Heart left ventricle (tissue), 16 donors: ENCODE measurements around the gene TMEM253. TPM values are rescaled to one million over a fixed set of nuclear protein-coding genes. Genes with fewer than 3 reads are reported as not detected.

Experiments used
- ATAC-seq, 4 donors: fragments of 200-7000 bp; cut with Tn5 transposase; one replicate each; pipeline ENCODE4 v1.9.1; 2020 to 2022; ENCODE audit warnings: moderate library complexity in 4 of 4, mild to moderate bottlenecking in 3 of 4, moderate number of reproducible peaks in 1 of 4
- DNase-seq, 5 donors: peaks; one replicate each; pipeline ENCODE4 v3.0.0-alpha.2; 2020
- H3K27ac ChIP-seq, 12 donors: fragments of 200-600 bp; sonication (generic) in 4 of 12; one replicate each; pipeline versions ENCODE4 v1.5.0 to v1.8.0; 2016 to 2022; ENCODE audit warnings: mild to moderate bottlenecking in 2 of 12
- H3K27me3 ChIP-seq, 9 donors: fragments of 200-600 bp; sonication (generic) in 2 of 9; one replicate each; pipeline versions ENCODE4 v1.5.1 to v1.8.0; 2016 to 2022; ENCODE audit warnings: mild to moderate bottlenecking in 3 of 9
- H3K36me3 ChIP-seq, 9 donors: fragments of 200-600 bp; sonication (generic) in 2 of 9; one replicate each; pipeline versions ENCODE4 v1.5.0 to v1.8.0; 2018 to 2022; ENCODE audit warnings: mild to moderate bottlenecking in 2 of 9
- H3K4me1 ChIP-seq, 12 donors: fragments of 200-600 bp; sonication (generic) in 4 of 12; one replicate each; pipeline versions ENCODE4 v1.5.0 to v1.8.0; 2016 to 2022; ENCODE audit warnings: mild to moderate bottlenecking in 3 of 12
- H3K4me3 ChIP-seq, 12 donors: fragments of 200-600 bp; sonication (generic) in 4 of 12; one replicate each; pipeline versions ENCODE4 v1.5.0 to v1.8.0; 2017 to 2022; ENCODE audit warnings: mild to moderate bottlenecking in 9 of 12, moderate library complexity in 4 of 12
- H3K9me3 ChIP-seq, 12 donors: fragments of 200-600 bp; sonication (generic) in 4 of 12; one replicate each; pipeline versions ENCODE4 v1.5.0 to v1.8.0; 2016 to 2022; ENCODE audit warnings: mild to moderate bottlenecking in 1 of 12
- POLR2A ChIP-seq, 2 donors: fragments of 450-650 bp; IDR thresholded peaks; one replicate each; pipeline ENCODE4 v1.6.1; 2017; ENCODE audit warnings: antibody characterized with exemption in 2 of 2, mild to moderate bottlenecking in 2 of 2, moderate library complexity in 2 of 2
- WGBS, 4 donors: extraction: QIAGEN DNeasy Blood & Tissue Kit in 2 of 4; methylation state at CpG; one replicate each; pipeline versions ENCODE4 v1.1.5 to v1.1.7; 2013 to 2018; 5-methylcytosine and 5-hydroxymethylcytosine counted together
- intact Hi-C, 10 donors: fragments of 100-400 bp; cut with DNase I; formaldehyde crosslinking; loops; one replicate each; pipeline versions ENCODE4 v1.11.1 to v1.14.2; 2022
- polyA plus RNA-seq, 2 donors: library from polyadenylated mRNA; stranded (reverse); fragments of 200-250 nt; gene quantifications; one replicate each; pipeline ENCODE4 v1.2.3, GENCODE V29; 2013
- total RNA-seq, 9 donors: library from RNA; depleted of rRNA in 2 of 9; stranded (reverse); fragments of >200 nt in 2 of 9; fragmentation: NEBNext Ultra II Directional in 3 of 9; extraction: Animal tissue kit (Norgen Biotek cat#: 25700) in 3 of 9; gene quantifications; one replicate each; pipeline versions ENCODE4 v1.1.0 to v1.2.4, GENCODE V29; 2016 to 2023
- TF ChIP-seq, protein P1 (sequence below), 12 donors: fragments of 200-600 bp; sonication (generic) in 4 of 12; IDR thresholded peaks; one replicate each; pipeline versions ENCODE4 v1.5.0 to v1.8.0; 2018 to 2022; ENCODE audit warnings: antibody characterized with exemption in 12 of 12, mild to moderate bottlenecking in 5 of 12
- donor health status: ischemic (EF 13 %, LVEDD 7.1; RV severe dilation, severe dysfunction).
- donor health status: healthy with polysubstance abuse.
- donor health status: DM: no; HTN: yes; CAD: no.
- donor health status: DM: no; HTN: no; CAD: no.
- donor health status: ischemic (EF 25% LVEDD 6.9; RV normal size, moderate dysfunction).
- donor health status: ischemic (EF 25% LVEDD 5.7; RV mildly dilated, moderate dysfunction).
- donor health status: healthy.
- donor health status: DM: yes; HTN: yes; CAD: no.
- donor health status: ischemic (EF 35%, LVEDD 5.7; RV mildly dilated, moderate dysfunction).
- donor health status: nonischemic (EF 11% LVEDD 7.7; RV severe dilation, severe dysfunction).
- donor health status: DM: yes; HTN: yes; CAD: no.
- donor health status: PGD.
- donor health status: ischemic (EF 29% LVEDD 5.4; RV normal size, mild dysfunction).
- donor health status: nonischemic (EF 23%, LVEDD 6.1; RV moderate dilation, normal function).

Gene TMEM253
- total and polyA plus RNA-seq, 11 donors = 0.19 to 0.79 (median 0.36) TPM; not detected in 3

DNA sequence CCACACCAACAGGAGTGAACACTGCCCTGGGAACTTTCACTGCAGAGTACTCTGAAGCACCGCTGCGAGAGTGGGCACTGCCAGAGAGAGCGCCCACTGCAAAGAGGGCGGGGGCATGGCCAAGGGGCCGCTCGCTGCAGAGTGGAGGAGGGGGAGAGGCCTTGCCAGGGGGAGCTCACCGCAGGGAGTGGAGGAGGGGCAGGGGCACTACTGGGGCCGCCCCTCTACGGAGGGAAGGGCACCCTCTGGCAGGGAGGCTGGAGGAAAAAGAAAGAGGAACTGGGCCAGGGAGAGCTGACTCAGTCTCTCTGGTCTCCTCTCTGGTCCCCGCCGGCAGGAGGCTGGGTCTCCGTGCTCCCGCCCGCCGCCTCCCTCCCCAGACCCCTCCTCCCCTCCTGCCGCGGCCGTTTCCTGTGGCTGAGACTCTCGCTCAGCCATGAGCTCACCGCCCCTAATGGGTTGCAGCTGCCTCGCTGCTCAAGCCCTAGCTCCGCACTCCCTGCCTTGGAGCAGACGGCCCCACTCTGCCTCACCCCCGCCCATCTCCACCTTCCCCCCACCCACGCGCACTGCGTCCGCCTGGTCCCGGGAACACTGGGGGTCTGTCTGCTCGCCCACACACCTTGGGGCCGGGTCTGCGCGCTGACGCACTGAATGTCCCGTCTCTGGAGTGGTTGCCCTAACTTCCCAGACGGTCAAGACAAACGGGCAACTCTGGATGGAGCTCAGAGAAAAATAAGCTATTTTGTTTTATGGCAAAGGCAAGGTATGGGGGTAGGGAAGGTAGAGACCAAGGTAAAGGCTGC is 29.4 kb upstream of the TMEM253 start:
- ATAC-seq (peak; percentile 69 to 81 (median 74)), DNase-seq (peak; percentile 90 to 95 (median 92))
- H3K4me3 ChIP-seq = peak overlapping the region; percentile 68 to 99 (median 82)
- intact Hi-C loops = loop anchor here in 3 of 10 donors (1.0 to 2.0 kb wide), 4 partner anchors 19 to 33 kb away; no protein-coding TSS in a partner anchor
- peaks cover 0 to 6% (median 0%) of the 10 kb centered on the region in 9 donors for H3K27me3 ChIP-seq
- H3K4me1 ChIP-seq = peaks cover 0 to 40% (median 28%) of the 10 kb centered on the region in 12 donors
- H3K9me3 ChIP-seq = no peaks in the 10 kb centered on the region
- 2 to 8% (median 3%) methylated on average over 30 to 37 of the region's 37 CpGs for WGBS, 4 donors
- TF ChIP-seq, protein P1, sequence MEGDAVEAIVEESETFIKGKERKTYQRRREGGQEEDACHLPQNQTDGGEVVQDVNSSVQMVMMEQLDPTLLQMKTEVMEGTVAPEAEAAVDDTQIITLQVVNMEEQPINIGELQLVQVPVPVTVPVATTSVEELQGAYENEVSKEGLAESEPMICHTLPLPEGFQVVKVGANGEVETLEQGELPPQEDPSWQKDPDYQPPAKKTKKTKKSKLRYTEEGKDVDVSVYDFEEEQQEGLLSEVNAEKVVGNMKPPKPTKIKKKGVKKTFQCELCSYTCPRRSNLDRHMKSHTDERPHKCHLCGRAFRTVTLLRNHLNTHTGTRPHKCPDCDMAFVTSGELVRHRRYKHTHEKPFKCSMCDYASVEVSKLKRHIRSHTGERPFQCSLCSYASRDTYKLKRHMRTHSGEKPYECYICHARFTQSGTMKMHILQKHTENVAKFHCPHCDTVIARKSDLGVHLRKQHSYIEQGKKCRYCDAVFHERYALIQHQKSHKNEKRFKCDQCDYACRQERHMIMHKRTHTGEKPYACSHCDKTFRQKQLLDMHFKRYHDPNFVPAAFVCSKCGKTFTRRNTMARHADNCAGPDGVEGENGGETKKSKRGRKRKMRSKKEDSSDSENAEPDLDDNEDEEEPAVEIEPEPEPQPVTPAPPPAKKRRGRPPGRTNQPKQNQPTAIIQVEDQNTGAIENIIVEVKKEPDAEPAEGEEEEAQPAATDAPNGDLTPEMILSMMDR (IDR thresholded peaks at IDR 0.05) = peak in 1 of 12 donors; percentile 20
- peak in 1 of 2 donors; percentile 39 for TF ChIP-seq POLR2A (IDR thresholded peaks at IDR 0.05)
- peak overlapping the region; percentile 86 to 99 (median 92) for H3K27ac ChIP-seq
- H3K36me3 ChIP-seq = peaks cover 0 to 39% (median 32%) of the 10 kb centered on the region in 9 donors

DNA sequence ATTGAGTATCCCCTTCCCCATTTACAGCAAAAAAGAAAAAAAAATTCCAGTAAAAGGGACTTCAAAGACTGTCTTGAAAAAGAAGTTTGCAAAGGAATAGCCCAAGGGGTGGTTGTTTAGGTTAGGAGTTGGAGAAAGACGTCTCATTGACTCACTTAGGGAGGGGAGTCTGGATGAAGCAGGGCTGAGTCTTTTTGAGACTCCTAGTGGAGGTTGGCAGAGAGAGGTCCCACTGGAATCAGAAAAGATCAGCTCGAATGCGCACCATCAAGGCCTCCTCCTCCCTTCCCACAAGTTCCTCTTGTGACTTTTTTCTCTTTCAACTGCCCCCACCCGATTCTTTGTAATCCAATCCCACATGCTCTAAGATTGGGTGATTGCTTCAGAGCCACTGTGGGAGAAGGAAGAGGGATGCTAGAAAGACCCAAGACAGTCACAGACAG is 28.8 kb upstream of the TMEM253 start:
- 36 to 47% (median 41%) methylated on average over 4 of the region's 4 CpGs for WGBS, 4 donors
- H3K4me3 ChIP-seq = peak overlapping the region in 11 of 12 donors; percentile 68 to 99 (median 85)
- H3K9me3 ChIP-seq = no peaks in the 10 kb centered on the region
- ATAC-seq (peak in 3 of 4 donors; percentile 9 to 27 (median 27)), DNase-seq (peak in 3 of 5 donors; percentile 55 to 64 (median 58))
- peaks cover 0 to 45% (median 38%) of the 10 kb centered on the region in 9 donors for H3K36me3 ChIP-seq
- H3K4me1 ChIP-seq = peaks cover 0 to 40% (median 28%) of the 10 kb centered on the region in 12 donors
- H3K27ac ChIP-seq = peak overlapping the region; percentile 86 to 99 (median 92)
- TF ChIP-seq POLR2A (IDR thresholded peaks at IDR 0.05) = peak in 1 of 2 donors; percentile 17
- TF ChIP-seq, protein P1 (IDR thresholded peaks at IDR 0.05) = no peak
- intact Hi-C loops = loop anchor here in 1 of 10 donors (2.0 kb wide), 1 partner anchor 19 kb away; no protein-coding TSS in a partner anchor
- peaks cover 0 to 6% (median 0%) of the 10 kb centered on the region in 9 donors for H3K27me3 ChIP-seq

DNA sequence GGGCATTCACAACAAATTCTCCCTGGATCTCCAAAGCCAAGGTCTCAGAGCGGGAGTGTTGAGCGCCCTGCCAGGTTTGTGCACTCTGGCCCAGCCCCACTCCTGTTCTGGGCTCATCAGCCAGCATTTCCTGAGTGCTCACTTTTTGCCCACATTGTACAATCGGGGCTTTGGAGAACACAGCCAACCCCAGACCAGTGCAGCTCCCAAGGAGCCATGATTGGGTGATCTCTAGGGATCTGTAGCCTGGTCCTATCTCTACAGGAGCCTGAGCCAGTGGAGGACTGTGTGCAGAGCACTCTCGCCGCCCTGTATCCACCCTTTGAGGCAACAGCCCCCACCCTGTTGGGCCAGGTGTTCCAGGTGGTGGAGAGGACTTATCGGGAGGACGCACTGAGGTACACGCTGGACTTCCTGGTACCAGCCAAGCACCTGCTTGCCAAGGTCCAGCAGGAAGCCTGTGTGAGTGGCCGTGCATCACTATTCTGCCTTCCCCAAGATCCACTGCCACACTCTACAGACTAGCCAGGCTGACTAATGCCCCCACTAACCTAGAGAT is 28.0 kb upstream of the TMEM253 start:
- Histone ChIP-seq H3K36me3 (peaks cover 0 to 53% (median 46%) of the 10 kb centered on the region in 9 donors), H3K4me1 (peaks cover 0 to 40% (median 28%) of the 10 kb centered on the region in 12 donors), H3K27ac (peak overlapping the region in 10 of 12 donors; percentile 87 to 99 (median 94)), H3K9me3 (no peaks in the 10 kb centered on the region), H3K4me3 (peak overlapping the region in 2 of 12 donors; percentile 77 to 85), H3K27me3 (peaks cover 0 to 6% (median 0%) of the 10 kb centered on the region in 9 donors)
- DNase-seq (no peak), ATAC-seq (no peak)
- WGBS, 4 donors = 91 to 94% (median 93%) methylated on average over 6 to 9 of the region's 9 CpGs
- TF ChIP-seq, protein P1 (IDR thresholded peaks at IDR 0.05) = no peak
- TF ChIP-seq POLR2A (IDR thresholded peaks at IDR 0.05) = no peak
- intact Hi-C loops = loop anchor here in 1 of 10 donors (2.0 kb wide), 1 partner anchor 18 kb away; no protein-coding TSS in a partner anchor
